Measurements from ENCODE around the gene DNAJB12.

- no peak for TF ChIP-seq CTCF (IDR thresholded peaks at IDR 0.05 in 2 of 3, conservative IDR thresholded peaks at IDR 0.05 in 1 of 3; ENCODE audit: borderline replicate concordance in 1 of 3, insufficient read depth in 1 of 3, low read depth in 2 of 3, low read length in 2 of 3)
- TF ChIP-seq SP1 (IDR thresholded peaks at IDR 0.05; ENCODE audit: low read depth): no peak
- TF ChIP-seq EZH2 (IDR thresholded peaks at IDR 0.05): no peak
- TF ChIP-seq, protein P1, sequence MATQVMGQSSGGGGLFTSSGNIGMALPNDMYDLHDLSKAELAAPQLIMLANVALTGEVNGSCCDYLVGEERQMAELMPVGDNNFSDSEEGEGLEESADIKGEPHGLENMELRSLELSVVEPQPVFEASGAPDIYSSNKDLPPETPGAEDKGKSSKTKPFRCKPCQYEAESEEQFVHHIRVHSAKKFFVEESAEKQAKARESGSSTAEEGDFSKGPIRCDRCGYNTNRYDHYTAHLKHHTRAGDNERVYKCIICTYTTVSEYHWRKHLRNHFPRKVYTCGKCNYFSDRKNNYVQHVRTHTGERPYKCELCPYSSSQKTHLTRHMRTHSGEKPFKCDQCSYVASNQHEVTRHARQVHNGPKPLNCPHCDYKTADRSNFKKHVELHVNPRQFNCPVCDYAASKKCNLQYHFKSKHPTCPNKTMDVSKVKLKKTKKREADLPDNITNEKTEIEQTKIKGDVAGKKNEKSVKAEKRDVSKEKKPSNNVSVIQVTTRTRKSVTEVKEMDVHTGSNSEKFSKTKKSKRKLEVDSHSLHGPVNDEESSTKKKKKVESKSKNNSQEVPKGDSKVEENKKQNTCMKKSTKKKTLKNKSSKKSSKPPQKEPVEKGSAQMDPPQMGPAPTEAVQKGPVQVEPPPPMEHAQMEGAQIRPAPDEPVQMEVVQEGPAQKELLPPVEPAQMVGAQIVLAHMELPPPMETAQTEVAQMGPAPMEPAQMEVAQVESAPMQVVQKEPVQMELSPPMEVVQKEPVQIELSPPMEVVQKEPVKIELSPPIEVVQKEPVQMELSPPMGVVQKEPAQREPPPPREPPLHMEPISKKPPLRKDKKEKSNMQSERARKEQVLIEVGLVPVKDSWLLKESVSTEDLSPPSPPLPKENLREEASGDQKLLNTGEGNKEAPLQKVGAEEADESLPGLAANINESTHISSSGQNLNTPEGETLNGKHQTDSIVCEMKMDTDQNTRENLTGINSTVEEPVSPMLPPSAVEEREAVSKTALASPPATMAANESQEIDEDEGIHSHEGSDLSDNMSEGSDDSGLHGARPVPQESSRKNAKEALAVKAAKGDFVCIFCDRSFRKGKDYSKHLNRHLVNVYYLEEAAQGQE (IDR thresholded peaks at IDR 0.05; ENCODE audit: low read depth): no peak
- no peak for TF ChIP-seq POLR2AphosphoS5 (IDR thresholded peaks at IDR 0.05; ENCODE audit: low read depth, low read length)
Measured at GRCh38 chr10:72323771-72324191, 30.9 kb downstream of the DNAJB12 start.

All from HCT116 (cell line).